Choroid plexus epithelial cell (primary cell): Measurements from ENCODE around the gene PIGR.
A peak's percentile ranks its signal among the peaks of the same experiment; 100 is the strongest.

ENCODE experiments used
- DNase-seq: peaks from one replicate; pipeline ENCODE4 v3.0.0-alpha.2; 2010; ENCODE audit warnings: low read depth
- H3K4me3 ChIP-seq: 2 replicates; pipeline ENCODE4 v1.5.1; 2011; ENCODE audit warnings: low read depth, mild to moderate bottlenecking, control low read depth, low read length, moderate library complexity
- CTCF ChIP-seq: conservative IDR thresholded peaks from 2 replicates; pipeline ENCODE4 v1.5.1; 2011; ENCODE audit warnings: low read depth, mild to moderate bottlenecking, control low read depth, inconsistent platforms, low read length, moderate library complexity

The PIGR gene

GRCh38 chr1:206979379-206980043, 33.2 kb upstream of the PIGR start:
- peak; percentile 62 for DNase-seq
- no peak overlapping the region for H3K4me3 ChIP-seq
- peak; percentile 77 for TF ChIP-seq CTCF

- no peak for TF ChIP-seq CTCF
- DNase-seq: no peak
- no peak overlapping the region for H3K4me3 ChIP-seq
These were observed 32.0 kb upstream of the PIGR start for GRCh38 chr1:206978259-206978658.

- H3K4me3 ChIP-seq: no peak overlapping the region
- no peak for DNase-seq
- no peak for TF ChIP-seq CTCF
These were observed 29.0 kb upstream of the PIGR start for GRCh38 chr1:206975306-206975705.

- no peak overlapping the region for H3K4me3 ChIP-seq
- DNase-seq: no peak
- TF ChIP-seq CTCF: no peak
These were observed 27.9 kb upstream of the PIGR start for GRCh38 chr1:206974140-206974539.

- no peak for TF ChIP-seq CTCF
- H3K4me3 ChIP-seq: no peak overlapping the region
- DNase-seq: no peak
These were observed 26.5 kb upstream of the PIGR start for GRCh38 chr1:206972728-206973127.

- no peak for TF ChIP-seq CTCF
- no peak for DNase-seq
- H3K4me3 ChIP-seq: no peak overlapping the region
These were observed 24.9 kb upstream of the PIGR start for GRCh38 chr1:206971029-206971655.

- no peak for TF ChIP-seq CTCF
These were observed 24.2 kb upstream of the PIGR start, which contains the start of gene FCAMR for GRCh38 chr1:206970446-206970845. FCAMR (minus strand) TSS chr1:206970460; CDS start chr1:206970125, 335 bp downstream.

More at GRCh38 chr1:206970446-206970845, 24.2 kb upstream of the PIGR start, which contains the start of gene FCAMR:
- no peak within 1 kb of the TSS for H3K4me3 ChIP-seq
- no peak for DNase-seq
